Colonic mucosa (tissue), 4 donors: Measurements from ENCODE around the gene CDR2. TPM values are rescaled to one million over a fixed set of nuclear protein-coding genes. Genes with fewer than 3 reads are reported as not detected.

Experiments used
- DNase-seq: peaks from one replicate; pipeline ENCODE4 v3.0.0-alpha.2; 2020
- H3K27ac ChIP-seq: fragments of 200-600 bp; one replicate; pipeline ENCODE4 v1.8.0; 2021
- H3K27me3 ChIP-seq: fragments of 200-600 bp; one replicate; pipeline ENCODE4 v1.8.0; 2021
- H3K36me3 ChIP-seq: fragments of 200-600 bp; one replicate; pipeline ENCODE4 v1.8.0; 2021
- H3K4me1 ChIP-seq: fragments of 200-600 bp; one replicate; pipeline ENCODE4 v1.8.0; 2021; ENCODE audit warnings: mild to moderate bottlenecking
- H3K4me3 ChIP-seq: fragments of 200-600 bp; one replicate; pipeline ENCODE4 v1.8.0; 2021
- H3K9ac ChIP-seq, 2 donors: one replicate each; pipeline ENCODE4 v1.7.0; 2013; ENCODE audit warnings: control low read depth in 2 of 2, low read depth in 2 of 2, low read length in 2 of 2
- H3K9me3 ChIP-seq: fragments of 200-600 bp; one replicate; pipeline ENCODE4 v1.8.0; 2021
- CTCF ChIP-seq: fragments of 200-600 bp; IDR thresholded peaks from one replicate; pipeline ENCODE4 v1.8.0; 2022; ENCODE audit warnings: antibody characterized with exemption, mild to moderate bottlenecking
- intact Hi-C: fragments of 100-400 bp; cut with DNase I; formaldehyde crosslinking; loops from one replicate; pipeline ENCODE4 v1.14.1; 2022
- total RNA-seq, 2 donors: library from RNA; stranded (reverse); fragmentation: NEBNext Ultra II Directional in 1 of 2; extraction: Animal tissue kit (Norgen Biotek cat#: 25700) in 1 of 2; gene quantifications; one replicate each; pipeline ENCODE4 v1.2.1, GENCODE V29; 2021
- donor health status: healthy.
- donor health status: DM: no; HTN: no; CAD: no.
- donor health status: DM: no; HTN: no; CAD: no.

Gene CDR2
- 10 to 100 TPM; 24.0 to 31.5 TPM for total RNA-seq

DNA sequence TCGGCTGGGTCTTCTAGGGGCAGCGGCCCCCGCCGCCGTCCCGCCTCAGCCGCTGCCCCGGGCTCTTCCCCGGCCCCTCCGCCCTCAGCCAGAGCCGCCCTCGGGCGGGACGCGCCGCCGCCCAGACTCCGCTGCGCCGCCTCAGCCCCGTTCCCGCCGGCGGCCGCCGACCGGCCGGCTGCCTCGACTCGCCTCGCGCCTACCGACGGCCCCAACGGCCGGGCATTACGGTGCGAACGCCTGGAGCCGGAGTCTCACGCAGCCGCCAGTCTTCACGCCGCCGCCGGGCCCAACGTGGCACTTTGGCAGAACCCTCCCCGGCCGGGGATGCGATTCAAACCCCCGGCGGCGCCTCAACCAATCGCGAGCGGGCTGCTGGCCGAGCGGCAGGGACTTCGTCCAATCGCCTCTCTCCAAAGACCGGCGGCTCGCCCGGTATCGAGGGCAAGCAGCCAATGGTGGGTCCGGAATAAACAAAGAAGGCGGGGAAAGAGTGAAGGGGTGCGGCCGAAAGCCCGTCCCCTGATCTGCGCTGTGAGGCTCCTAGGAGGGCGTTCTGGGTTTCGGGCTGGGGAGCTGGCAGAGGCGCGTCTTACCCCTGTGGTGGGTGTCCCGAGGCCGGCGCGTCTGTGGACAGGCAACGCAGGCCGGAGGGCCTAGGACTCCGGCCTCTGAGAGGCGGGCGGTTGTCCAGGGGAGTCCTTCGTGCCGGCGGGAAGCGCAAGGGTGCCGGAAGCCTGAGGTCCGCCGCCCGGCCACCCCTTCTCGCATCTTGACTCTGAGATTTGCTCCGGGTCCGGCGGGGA, at the start of gene CDR2:
CDR2 (minus strand) TSS at position 309 of the 806 bp plus-strand sequence. CDS start 310 bp downstream, outside the sequence.
- peak within 1 kb of the TSS; percentile 85 for H3K27ac ChIP-seq
- no peak for TF ChIP-seq CTCF

DNA sequence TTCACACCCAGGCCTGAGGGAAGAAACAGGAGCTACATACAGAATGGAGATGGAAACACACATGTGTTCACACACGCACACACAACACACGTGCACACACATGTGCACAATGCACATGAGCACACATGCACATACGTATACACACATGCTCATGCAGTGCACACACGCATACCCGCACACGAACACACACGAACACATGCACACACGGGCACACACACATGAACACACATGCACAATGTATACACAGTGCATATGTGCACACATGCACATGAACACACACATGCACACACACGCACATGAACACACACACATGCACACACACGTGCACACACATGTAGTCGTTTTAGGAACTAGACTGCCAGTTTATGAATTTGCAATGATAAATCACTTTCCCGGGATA, 49.3 kb upstream of the CDR2 start:
- no peaks in the 10 kb centered on the region for H3K4me1 ChIP-seq
- no peaks in the 10 kb centered on the region for H3K27me3 ChIP-seq
- no peaks in the 10 kb centered on the region for H3K36me3 ChIP-seq
- H3K9me3 ChIP-seq: no peaks in the 10 kb centered on the region
- DNase-seq: no peak
- TF ChIP-seq CTCF: no peak
- no peak overlapping the region for H3K9ac ChIP-seq
- intact Hi-C loops: no loop called here
- no peak overlapping the region for H3K27ac ChIP-seq
- H3K4me3 ChIP-seq: no peak overlapping the region

More for the DNA sequence above, at the start of gene CDR2:
- Histone ChIP-seq H3K4me3 (peak within 1 kb of the TSS; percentile 92), H3K36me3 (no peaks in the 10 kb centered on the region), H3K27me3 (no peaks in the 10 kb centered on the region), H3K9ac (peak within 1 kb of the TSS; percentile 92 to 94), H3K4me1 (peaks cover 9% of the 10 kb centered on the region), H3K9me3 (no peaks in the 10 kb centered on the region)
- DNase-seq: peak; percentile 99
- intact Hi-C loops: no loop called here

DNA sequence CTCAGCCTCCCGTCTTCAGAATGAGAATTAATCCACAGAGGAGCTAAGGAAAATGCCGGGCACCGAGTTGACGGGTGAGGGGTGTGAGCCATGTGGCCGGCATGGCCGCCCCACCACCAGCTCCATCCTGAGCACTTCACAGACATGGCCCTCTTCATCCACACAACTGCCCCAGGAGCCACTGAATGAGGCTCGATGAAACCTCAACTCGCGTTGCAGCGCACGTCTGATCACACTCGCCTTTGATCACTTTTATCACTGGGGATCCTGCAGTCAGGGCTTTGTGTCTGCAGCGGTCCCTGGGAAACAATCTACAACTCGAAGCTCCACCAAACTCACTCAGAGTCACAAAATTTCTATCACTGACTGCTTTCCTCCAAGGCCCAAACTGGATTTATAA, 46.7 kb upstream of the CDR2 start:
- intact Hi-C loops: no loop called here
- H3K27me3 ChIP-seq: no peaks in the 10 kb centered on the region
- no peak for TF ChIP-seq CTCF
- no peaks in the 10 kb centered on the region for H3K9me3 ChIP-seq
- DNase-seq: no peak
- no peaks in the 10 kb centered on the region for H3K4me1 ChIP-seq
- no peaks in the 10 kb centered on the region for H3K36me3 ChIP-seq
- H3K27ac ChIP-seq: no peak overlapping the region
- H3K9ac ChIP-seq: no peak overlapping the region
- H3K4me3 ChIP-seq: no peak overlapping the region

GRCh38 chr16:22420606-22421135, 46.3 kb upstream of the CDR2 start:
- no peak overlapping the region for H3K27ac ChIP-seq
- H3K36me3 ChIP-seq: no peaks in the 10 kb centered on the region
- no peak for TF ChIP-seq CTCF
- no peaks in the 10 kb centered on the region for H3K4me1 ChIP-seq
- intact Hi-C loops: no loop called here
- no peaks in the 10 kb centered on the region for H3K9me3 ChIP-seq
- H3K4me3 ChIP-seq: no peak overlapping the region
- DNase-seq: no peak
- H3K9ac ChIP-seq: no peak overlapping the region
- H3K27me3 ChIP-seq: no peaks in the 10 kb centered on the region

- Histone ChIP-seq H3K4me3 (no peak overlapping the region), H3K9me3 (no peaks in the 10 kb centered on the region), H3K27ac (no peak overlapping the region), H3K36me3 (no peaks in the 10 kb centered on the region), H3K9ac (no peak overlapping the region), H3K4me1 (no peaks in the 10 kb centered on the region), H3K27me3 (no peaks in the 10 kb centered on the region)
- no peak for DNase-seq
- intact Hi-C loops: loop anchor here (10.0 kb wide), 1 partner anchor 95 kb away; no protein-coding TSS in a partner anchor
- TF ChIP-seq CTCF: no peak
These were observed 45.5 kb upstream of the CDR2 start for GRCh38 chr16:22419908-22420307.
